Activated B cell treated with CpG ODN at 0.5 μM for 24 hours (primary cell): ENCODE measurements around the gene SHC2. TPM values are rescaled to one million over a fixed set of nuclear protein-coding genes. Genes with fewer than 3 reads are reported as not detected.
"Not testable (repeated sequence)": the region's sequence is repeated elsewhere in the genome, so short reads cannot be mapped to it uniquely, and the experiment has no call there.

Experiments
- ATAC-seq: fragments of 200-7000 bp; cut with Tn5 transposase; one replicate; pipeline ENCODE4 v1.10.0; 2021; ENCODE audit warnings: low read depth, mild to moderate bottlenecking, moderate library complexity
- CTCF ChIA-PET: fragments of 350-600 bp; sonication (Branson Sonifier 250); formaldehyde crosslinking; loops from one replicate; lab custom pipeline; 2021; ENCODE audit warnings: antibody characterized with exemption; lab: Charles Lee
- POLR2A ChIA-PET: fragments of 350-600 bp; sonication (Branson Sonifier 250); formaldehyde crosslinking; loops from one replicate; lab custom pipeline; 2021; ENCODE audit warnings: antibody characterized with exemption; lab: Charles Lee
- DNase-seq: peaks from one replicate; pipeline ENCODE4 v3.0.0; 2022
- H3K27ac Mint-ChIP-seq: one replicate; pipeline ENCODE4 v1.8.0; 2020; ENCODE audit warnings: mixed read lengths
- H3K27me3 Mint-ChIP-seq: one replicate; pipeline ENCODE4 v1.8.0; 2021; ENCODE audit warnings: mixed read lengths
- H3K36me3 Mint-ChIP-seq: one replicate; pipeline ENCODE4 v1.8.0; 2021; ENCODE audit warnings: low read depth, mixed read lengths
- H3K4me1 Mint-ChIP-seq: one replicate; pipeline ENCODE4 v1.8.0; 2021; ENCODE audit warnings: mixed read lengths
- H3K4me3 Mint-ChIP-seq: one replicate; pipeline ENCODE4 v1.8.0; 2020; ENCODE audit warnings: mild to moderate bottlenecking, mixed read lengths
- H3K9me3 Mint-ChIP-seq: one replicate; pipeline ENCODE4 v1.8.0; 2020; ENCODE audit warnings: mixed read lengths
- intact Hi-C: fragments of 100-400 bp; cut with micrococcal nuclease; formaldehyde crosslinking; loops from one replicate; pipeline ENCODE4 v1.15.1; 2024
- total RNA-seq: library from RNA; stranded (reverse); gene quantifications from 2 replicates; pipeline ENCODE4 v1.2.3, GENCODE V29; 2022
- TF ChIP-seq, protein P1 (sequence below): fragments of 200-600 bp; IDR thresholded peaks from one replicate; pipeline ENCODE4 v1.8.0; 2022; ENCODE audit warnings: antibody characterized with exemption, mild to moderate bottlenecking

SHC2 gene
- total RNA-seq, 1 donor from 2014 or later, result not detected

GRCh38 chr19:384799-385169 lies 76.0 kb downstream of the SHC2 start:
- ChIA-PET CTCF (no interaction called here), POLR2A (no interaction called here)
- peaks cover 9% of the 10 kb centered on the region for H3K9me3 Mint-ChIP-seq
- H3K27me3 Mint-ChIP-seq, result peaks cover 29% of the 10 kb centered on the region
- H3K4me3 Mint-ChIP-seq, result no peak overlapping the region
- H3K4me1 Mint-ChIP-seq, result peaks cover 11% of the 10 kb centered on the region
- H3K27ac Mint-ChIP-seq, result no peak overlapping the region
- intact Hi-C loops, result no loop called here
- TF ChIP-seq, protein P1, sequence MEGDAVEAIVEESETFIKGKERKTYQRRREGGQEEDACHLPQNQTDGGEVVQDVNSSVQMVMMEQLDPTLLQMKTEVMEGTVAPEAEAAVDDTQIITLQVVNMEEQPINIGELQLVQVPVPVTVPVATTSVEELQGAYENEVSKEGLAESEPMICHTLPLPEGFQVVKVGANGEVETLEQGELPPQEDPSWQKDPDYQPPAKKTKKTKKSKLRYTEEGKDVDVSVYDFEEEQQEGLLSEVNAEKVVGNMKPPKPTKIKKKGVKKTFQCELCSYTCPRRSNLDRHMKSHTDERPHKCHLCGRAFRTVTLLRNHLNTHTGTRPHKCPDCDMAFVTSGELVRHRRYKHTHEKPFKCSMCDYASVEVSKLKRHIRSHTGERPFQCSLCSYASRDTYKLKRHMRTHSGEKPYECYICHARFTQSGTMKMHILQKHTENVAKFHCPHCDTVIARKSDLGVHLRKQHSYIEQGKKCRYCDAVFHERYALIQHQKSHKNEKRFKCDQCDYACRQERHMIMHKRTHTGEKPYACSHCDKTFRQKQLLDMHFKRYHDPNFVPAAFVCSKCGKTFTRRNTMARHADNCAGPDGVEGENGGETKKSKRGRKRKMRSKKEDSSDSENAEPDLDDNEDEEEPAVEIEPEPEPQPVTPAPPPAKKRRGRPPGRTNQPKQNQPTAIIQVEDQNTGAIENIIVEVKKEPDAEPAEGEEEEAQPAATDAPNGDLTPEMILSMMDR, result no peak
- no peak for DNase-seq
- no peaks in the 10 kb centered on the region for H3K36me3 Mint-ChIP-seq
- no peak for ATAC-seq

GRCh38 chr19:383922-384798 lies 76.7 kb downstream of the SHC2 start:
- no peak for ATAC-seq
- no peaks in the 10 kb centered on the region for H3K36me3 Mint-ChIP-seq
- intact Hi-C loops, result no loop called here
- H3K4me1 Mint-ChIP-seq, result peaks cover 11% of the 10 kb centered on the region
- H3K27ac Mint-ChIP-seq, result no peak overlapping the region
- H3K4me3 Mint-ChIP-seq, result no peak overlapping the region
- H3K9me3 Mint-ChIP-seq, result peaks cover 9% of the 10 kb centered on the region
- peaks cover 29% of the 10 kb centered on the region for H3K27me3 Mint-ChIP-seq
- POLR2A ChIA-PET, result no interaction called here
- TF ChIP-seq, protein P1, result no peak
- DNase-seq, result no peak
- CTCF ChIA-PET, result no interaction called here

DNA sequence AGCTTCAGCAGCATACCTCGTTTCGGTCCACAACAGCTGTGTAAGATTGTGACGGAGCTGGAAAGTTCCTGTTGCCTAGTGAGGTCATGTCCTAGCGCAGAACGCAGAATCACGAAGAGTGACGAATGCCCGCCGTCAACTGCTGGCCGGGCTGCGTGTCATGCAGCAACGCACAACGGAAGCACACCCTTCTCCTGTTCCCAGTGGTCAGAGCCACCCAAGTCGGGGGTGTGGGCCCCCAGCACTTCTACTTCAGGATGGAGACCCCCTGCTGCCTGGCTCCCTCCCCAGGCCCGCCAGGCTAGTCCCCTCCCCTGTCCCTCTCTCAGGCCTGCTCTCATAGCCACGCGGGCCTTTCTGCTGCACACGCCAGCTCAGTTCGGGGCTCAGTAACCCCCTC lies 77.8 kb downstream of the SHC2 start:
- TF ChIP-seq, protein P1, result no peak
- no peaks in the 10 kb centered on the region for H3K36me3 Mint-ChIP-seq
- peaks cover 9% of the 10 kb centered on the region for H3K9me3 Mint-ChIP-seq
- ChIA-PET POLR2A (no interaction called here), CTCF (no interaction called here)
- no peak for ATAC-seq
- peaks cover 22% of the 10 kb centered on the region for H3K27me3 Mint-ChIP-seq
- H3K27ac Mint-ChIP-seq, result peak overlapping the region; percentile 62
- H3K4me3 Mint-ChIP-seq, result no peak overlapping the region
- H3K4me1 Mint-ChIP-seq, result peaks cover 11% of the 10 kb centered on the region
- intact Hi-C loops, result no loop called here
- no peak for DNase-seq

DNA sequence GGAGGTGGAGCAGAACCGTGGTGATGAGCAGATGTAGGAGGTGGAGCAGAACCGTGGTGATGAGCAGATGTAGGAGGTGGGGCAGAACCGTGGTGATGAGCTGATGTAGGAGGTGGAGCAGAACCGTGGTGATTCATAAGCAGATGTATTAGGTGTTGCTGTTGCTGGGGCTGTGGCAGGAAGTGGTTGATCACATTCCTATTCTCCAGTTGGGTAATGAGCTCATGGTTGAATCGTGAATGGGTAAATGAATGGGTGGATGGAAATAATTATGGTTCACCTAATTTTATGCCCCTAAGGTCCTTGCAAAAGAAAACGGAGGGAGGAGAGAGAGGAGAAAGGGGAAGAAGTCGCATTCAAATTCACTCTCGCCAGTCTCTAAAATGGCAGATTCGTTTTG lies 78.3 kb downstream of the SHC2 start:
- intact Hi-C loops, H3K36me3 Mint-ChIP-seq, DNase-seq, H3K4me3 Mint-ChIP-seq, H3K9me3 Mint-ChIP-seq, CTCF ChIA-PET, POLR2A ChIA-PET: not testable (repeated sequence)
- H3K4me1 Mint-ChIP-seq, result peaks cover 11% of the 10 kb centered on the region
- peak; percentile 37 for ATAC-seq
- H3K27me3 Mint-ChIP-seq, result peaks cover 22% of the 10 kb centered on the region
- H3K27ac Mint-ChIP-seq, result peak overlapping the region; percentile 62

- intact Hi-C loops, H3K9me3 Mint-ChIP-seq, POLR2A ChIA-PET, ATAC-seq, DNase-seq, CTCF ChIA-PET, H3K4me3 Mint-ChIP-seq, H3K36me3 Mint-ChIP-seq, H3K27ac Mint-ChIP-seq: not testable (repeated sequence)
- Mint-ChIP-seq H3K4me1 (peaks cover 11% of the 10 kb centered on the region), H3K27me3 (peaks cover 17% of the 10 kb centered on the region)
Measured at GRCh38 chr19:381901-382300, 78.9 kb downstream of the SHC2 start.

DNA sequence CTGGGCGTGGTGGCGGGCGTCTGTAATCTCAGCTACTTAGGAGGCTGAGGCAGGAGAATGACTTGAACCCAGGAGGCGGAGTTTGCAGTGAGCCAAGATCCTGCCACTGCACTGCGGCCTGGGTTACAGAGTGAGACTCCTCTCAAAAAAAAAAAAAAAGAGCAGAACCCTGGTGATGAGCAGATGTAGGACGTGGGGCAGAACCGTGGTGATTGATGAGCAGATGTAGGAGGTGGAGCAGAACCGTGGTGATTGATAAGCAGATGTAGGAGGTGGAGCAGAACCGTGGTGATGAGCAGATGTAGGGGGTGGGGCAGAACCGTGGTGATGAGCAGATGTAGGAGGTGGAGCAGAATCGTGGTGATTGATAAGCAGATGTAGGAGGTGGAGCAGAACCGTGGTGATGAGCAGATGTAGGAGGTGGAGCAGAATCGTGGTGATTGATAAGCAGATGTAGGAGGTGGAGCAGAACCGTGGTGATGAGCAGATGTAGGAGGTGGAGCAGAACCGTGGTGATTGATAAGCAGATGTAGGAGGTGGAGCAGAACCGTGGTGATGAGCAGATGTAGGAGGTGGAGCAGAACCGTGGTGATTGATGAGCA lies 80.1 kb downstream of the SHC2 start:
- DNase-seq, intact Hi-C loops, H3K36me3 Mint-ChIP-seq, H3K9me3 Mint-ChIP-seq, H3K27ac Mint-ChIP-seq, POLR2A ChIA-PET, CTCF ChIA-PET, H3K4me3 Mint-ChIP-seq, ATAC-seq, H3K27me3 Mint-ChIP-seq: not testable (repeated sequence)
- peaks cover 11% of the 10 kb centered on the region for H3K4me1 Mint-ChIP-seq
